Spleen (tissue), 11 donors: ENCODE measurements around the gene MDFI. TPM values are rescaled to one million over a fixed set of nuclear protein-coding genes. Genes with fewer than 3 reads are reported as not detected.
A peak's percentile ranks its signal among the peaks of the same experiment; 100 is the strongest.

Experiments used
- DNase-seq: peaks from one replicate; pipeline ENCODE4 v3.0.0-alpha.2; 2020
- H3K27ac ChIP-seq, 8 donors: fragments of 200-600 bp; sonication (generic) in 7 of 8; 1 replicate in 4 of 8; 2 replicates in 4 of 8; pipeline versions ENCODE4 v1.5.0 to v1.8.0; 2016 to 2021; ENCODE audit warnings: inconsistent platforms in 4 of 8, mild to moderate bottlenecking in 4 of 8, moderate library complexity in 1 of 8
- H3K27me3 ChIP-seq, 7 donors: fragments of 200-600 bp; sonication (generic) in 6 of 7; replicated peaks in 1 of 7; 1 replicate in 4 of 7; 2 replicates in 3 of 7; pipeline versions ENCODE4 v1.5.0 to v1.8.0; 2016 to 2021; ENCODE audit warnings: inconsistent platforms in 3 of 7, mild to moderate bottlenecking in 1 of 7
- H3K36me3 ChIP-seq, 6 donors: fragments of 200-600 bp; sonication (generic) in 5 of 6; 1 replicate in 4 of 6; 2 replicates in 2 of 6; pipeline versions ENCODE4 v1.5.0 to v1.8.0; 2016 to 2021; ENCODE audit warnings: inconsistent platforms in 2 of 6
- H3K4me1 ChIP-seq, 6 donors: fragments of 200-600 bp; sonication (generic) in 5 of 6; 1 replicate in 3 of 6; 2 replicates in 3 of 6; pipeline versions ENCODE4 v1.5.0 to v1.8.0; 2016 to 2021; ENCODE audit warnings: inconsistent platforms in 3 of 6
- H3K4me3 ChIP-seq, 8 donors: fragments of 200-600 bp; sonication (generic) in 7 of 8; 1 replicate in 4 of 8; 2 replicates in 4 of 8; pipeline versions ENCODE4 v1.5.0 to v1.8.0; 2016 to 2021; ENCODE audit warnings: inconsistent platforms in 4 of 8, mild to moderate bottlenecking in 4 of 8, moderate library complexity in 2 of 8
- H3K9me3 ChIP-seq, 8 donors: fragments of 200-600 bp; sonication (generic) in 7 of 8; 1 replicate in 4 of 8; 2 replicates in 4 of 8; pipeline versions ENCODE4 v1.5.0 to v1.8.0; 2016 to 2021; ENCODE audit warnings: inconsistent platforms in 4 of 8
- CTCF ChIP-seq, 11 experiments: fragments of 200-600 bp in 7 of 11; fragments of 450-650 bp in 4 of 11; sonication (generic) in 4 of 11; IDR thresholded peaks in 8 of 11; conservative IDR thresholded peaks in 3 of 11; 1 replicate in 7 of 11; 2 replicates in 4 of 11; pipeline versions ENCODE4 v1.4.0 to v1.8.0; 2016 to 2021; ENCODE audit warnings: antibody characterized with exemption in 11 of 11, inconsistent platforms in 4 of 11, mild to moderate bottlenecking in 1 of 11
- POLR2A ChIP-seq, 3 donors: fragments of 450-650 bp; IDR thresholded peaks; one replicate each; pipeline ENCODE4 v1.5.1; 2017; ENCODE audit warnings: antibody characterized with exemption in 3 of 3, mild to moderate bottlenecking in 1 of 3
- POLR2AphosphoS5 ChIP-seq, 3 donors: sonication (generic); formaldehyde crosslinking; IDR thresholded peaks; one replicate each; pipeline ENCODE4 v1.5.1; 2017; ENCODE audit warnings: antibody characterized with exemption in 3 of 3
- WGBS, 5 donors: extraction: QIAGEN DNeasy Blood & Tissue Kit in 3 of 5; methylation state at CpG; one replicate each; pipeline versions ENCODE4 v1.1.5 to v1.1.7; 2013 to 2018; 5-methylcytosine and 5-hydroxymethylcytosine counted together
- intact Hi-C: fragments of 100-400 bp; cut with DNase I; formaldehyde crosslinking; loops from one replicate; pipeline ENCODE4 v1.15.0; 2023; ENCODE audit warnings: low total_unique reads
- polyA plus RNA-seq, 3 donors: library from polyadenylated mRNA; stranded (reverse); fragments of 200-250 nt; gene quantifications; one replicate each; pipeline ENCODE4 v1.2.1, GENCODE V29; 2013
- total RNA-seq, 7 donors: library from RNA; depleted of rRNA in 3 of 7; stranded (reverse); fragments of >200 nt in 3 of 7; fragmentation: NEBNext Ultra II Directional in 4 of 7; extraction: Animal tissue kit (Norgen Biotek cat#: 25700) in 4 of 7; gene quantifications; one replicate each; pipeline versions ENCODE4 v1.1.0 to v1.2.1, GENCODE V29; 2016 to 2021
- donor health status: healthy with polysubstance abuse.
- donor health status: DM: no; HTN: no; CAD: no; lungs with moderate emphysema.
- donor health status: DM: no; HTN: no; CAD: no.
- donor health status: Bipolar disorder and iron deficiency.
- donor health status: healthy.
- donor health status: DM: no; HTN: no; CAD: no.
- donor health status: DM: yes; HTN: yes; CAD: no.

Gene MDFI
- total and polyA plus RNA-seq, 10 donors: 0.28 to 0.82 (median 0.47) TPM; not detected in 5

DNA sequence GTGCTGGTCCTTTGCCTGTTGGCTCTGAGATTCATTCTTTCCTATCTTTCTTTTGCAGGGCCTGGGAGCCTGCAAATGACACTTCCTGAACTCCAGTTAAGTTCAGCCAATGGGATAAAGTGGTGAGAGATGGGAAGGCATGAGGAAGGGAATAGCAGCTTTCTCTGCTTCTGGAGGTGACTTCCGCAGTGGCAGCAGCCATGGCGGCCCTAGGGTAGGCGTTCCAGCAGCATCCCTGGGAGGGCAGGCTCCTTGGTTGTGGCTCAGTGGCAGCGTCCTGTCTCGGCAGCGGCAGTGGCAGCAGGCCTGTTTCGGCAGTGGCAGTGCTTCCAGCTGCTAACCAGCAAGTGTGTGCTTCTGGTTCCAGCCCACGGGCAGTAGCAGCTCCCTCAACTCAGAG, 7.3 kb upstream of the MDFI start:
- Histone ChIP-seq H3K4me1 (no peaks in the 10 kb centered on the region), H3K27ac (no peak overlapping the region), H3K36me3 (no peaks in the 10 kb centered on the region), H3K9me3 (no peaks in the 10 kb centered on the region), H3K27me3 (peaks cover 0 to 63% (median under 1%) of the 10 kb centered on the region in 7 donors), H3K4me3 (no peak overlapping the region)
- intact Hi-C loops: no loop called here
- no peak for DNase-seq
- WGBS, 5 donors: 78 to 96% (median 90%) methylated on average over 6 to 8 of the region's 8 CpGs
- TF ChIP-seq POLR2AphosphoS5 (IDR thresholded peaks at IDR 0.05): no peak
- TF ChIP-seq POLR2A (IDR thresholded peaks at IDR 0.05): no peak
- no peak for TF ChIP-seq CTCF (IDR thresholded peaks at IDR 0.05 in 8 of 11, conservative IDR thresholded peaks at IDR 0.05 in 3 of 11)

- no peak for TF ChIP-seq POLR2AphosphoS5 (IDR thresholded peaks at IDR 0.05)
- TF ChIP-seq POLR2A (IDR thresholded peaks at IDR 0.05): no peak
- no peak for TF ChIP-seq CTCF (IDR thresholded peaks at IDR 0.05 in 8 of 11, conservative IDR thresholded peaks at IDR 0.05 in 3 of 11)
- Histone ChIP-seq H3K27me3 (peaks cover 5 to 73% (median 23%) of the 10 kb centered on the region in 7 donors), H3K4me1 (peaks cover 8 to 16% (median 15%) of the 10 kb centered on the region in 6 donors), H3K36me3 (no peaks in the 10 kb centered on the region), H3K27ac (no peak overlapping the region), H3K9me3 (no peaks in the 10 kb centered on the region), H3K4me3 (no peak overlapping the region)
- intact Hi-C loops: no loop called here
- 63 to 95% (median 71%) methylated on average over 2 of the region's 2 CpGs for WGBS, 5 donors
- no peak for DNase-seq
Measured at GRCh38 chr6:41633056-41633634, 5.1 kb upstream of the MDFI start.

GRCh38 chr6:41634657-41635056, 3.6 kb upstream of the MDFI start:
- Histone ChIP-seq H3K27me3 (peaks cover 7 to 74% (median 36%) of the 10 kb centered on the region in 7 donors), H3K36me3 (no peaks in the 10 kb centered on the region), H3K9me3 (no peaks in the 10 kb centered on the region), H3K4me3 (no peak overlapping the region), H3K27ac (no peak overlapping the region), H3K4me1 (peaks cover 14 to 31% (median 26%) of the 10 kb centered on the region in 6 donors)
- TF ChIP-seq POLR2A (IDR thresholded peaks at IDR 0.05) (no peak), POLR2AphosphoS5 (IDR thresholded peaks at IDR 0.05) (no peak)
- intact Hi-C loops: no loop called here
- WGBS, 5 donors: 17 to 40% (median 24%) methylated on average over 3 to 4 of the region's 4 CpGs
- DNase-seq: peak; percentile 60

- H3K9me3 ChIP-seq: no peaks in the 10 kb centered on the region
- TF ChIP-seq CTCF (IDR thresholded peaks at IDR 0.05 in 8 of 11, conservative IDR thresholded peaks at IDR 0.05 in 3 of 11): no peak
- TF ChIP-seq POLR2AphosphoS5 (IDR thresholded peaks at IDR 0.05): no peak
- no peak for TF ChIP-seq POLR2A (IDR thresholded peaks at IDR 0.05)
- H3K4me3 ChIP-seq: no peak overlapping the region
- H3K36me3 ChIP-seq: no peaks in the 10 kb centered on the region
- H3K27ac ChIP-seq: no peak overlapping the region
- peaks cover 7 to 76% (median 36%) of the 10 kb centered on the region in 7 donors for H3K27me3 ChIP-seq
- peak; percentile 48 for DNase-seq
- peaks cover 14 to 32% (median 26%) of the 10 kb centered on the region in 6 donors for H3K4me1 ChIP-seq
- intact Hi-C loops: no loop called here
- 62 to 82% (median 69%) methylated on average over 6 of the region's 6 CpGs for WGBS, 5 donors
Measured at GRCh38 chr6:41635365-41635764, 2.9 kb upstream of the MDFI start.
